GM21529 (cell line): Measurements from ENCODE around the gene LITAF.

ENCODE experiments used
- ATAC-seq: cut with Tn5 transposase; IDR thresholded peaks from one replicate; pipeline ENCODE4 v1.9.1; 2021; ENCODE audit not compliant: unreplicated experiment

LITAF gene

DNA sequence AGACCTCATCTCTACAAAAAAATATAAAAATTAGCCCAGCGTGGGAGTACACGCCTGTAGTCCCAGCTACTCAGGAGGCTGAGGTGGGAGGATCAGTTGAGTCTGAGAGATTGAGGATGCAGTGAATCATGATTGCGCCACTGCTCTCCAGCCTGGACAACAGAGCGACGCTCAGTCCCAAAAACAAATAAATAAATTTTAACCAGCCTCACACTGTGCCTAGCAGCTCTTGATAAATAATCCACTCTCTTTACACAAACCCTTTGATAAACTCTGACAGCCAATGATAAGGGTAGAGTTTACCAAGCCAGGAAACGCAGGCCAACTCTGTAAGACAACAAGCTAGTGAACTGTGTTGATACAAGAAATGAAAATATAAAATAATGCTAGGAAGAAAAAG, 32.7 kb downstream of the LITAF start:
- ATAC-seq = no peak

DNA sequence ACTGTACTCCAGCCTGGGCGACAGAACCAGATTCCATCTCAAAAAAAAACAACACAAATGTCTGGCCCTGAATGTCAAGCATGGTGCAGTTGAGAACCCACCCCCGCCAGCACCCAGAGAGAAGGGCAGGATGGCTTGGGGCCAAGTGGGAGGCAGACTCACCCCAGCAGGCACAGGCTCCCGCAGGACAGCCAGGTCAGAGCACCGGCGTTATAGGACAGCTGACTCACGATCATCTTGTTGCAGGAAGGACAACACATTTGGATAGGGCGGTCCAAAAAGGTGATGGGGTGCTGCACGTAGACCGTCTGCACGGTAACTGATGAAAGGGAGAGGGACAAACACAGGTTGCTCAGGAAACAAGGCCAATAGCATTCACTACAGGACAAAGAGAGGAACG, 33.3 kb downstream of the LITAF start:
- no peak for ATAC-seq

DNA sequence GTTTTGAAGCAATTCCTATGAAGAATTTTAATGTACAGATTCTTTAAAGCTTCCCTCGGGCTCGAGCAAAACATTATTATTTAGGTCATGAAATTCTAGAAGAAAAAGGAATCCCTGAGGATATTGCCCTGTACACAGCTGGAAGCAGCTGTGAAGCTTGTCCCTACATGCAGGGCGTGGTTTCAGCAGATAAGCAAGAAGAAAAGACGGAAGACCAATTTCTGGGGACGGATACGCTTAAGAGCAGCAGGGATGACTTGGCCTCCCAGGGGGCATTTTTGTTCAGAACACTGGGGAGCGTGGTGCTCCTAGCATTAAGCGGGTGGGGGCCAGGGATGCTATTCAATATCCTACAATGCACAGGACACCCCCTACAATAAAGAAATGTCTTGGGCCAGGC, 34.3 kb downstream of the LITAF start:
- ATAC-seq = no peak

DNA sequence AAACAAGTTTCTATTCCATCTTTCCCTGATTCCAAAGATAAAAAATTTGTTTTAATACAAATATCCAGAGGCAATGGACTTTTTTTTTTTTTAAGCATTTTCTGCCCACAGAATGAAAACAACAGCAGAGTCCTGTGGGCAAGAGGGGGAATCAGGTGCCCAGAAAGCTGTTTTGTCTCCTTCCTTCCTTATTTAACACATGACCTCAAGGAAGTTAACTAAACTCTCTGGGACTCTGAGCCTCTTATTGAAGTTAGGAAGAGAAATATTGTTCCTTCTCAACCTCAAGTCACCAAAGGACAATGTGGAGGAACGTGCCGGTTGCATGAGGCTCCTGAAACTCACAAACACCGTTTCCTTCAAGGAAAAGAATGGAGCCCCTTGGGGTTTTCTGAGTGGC, 34.9 kb downstream of the LITAF start:
- no peak for ATAC-seq

DNA sequence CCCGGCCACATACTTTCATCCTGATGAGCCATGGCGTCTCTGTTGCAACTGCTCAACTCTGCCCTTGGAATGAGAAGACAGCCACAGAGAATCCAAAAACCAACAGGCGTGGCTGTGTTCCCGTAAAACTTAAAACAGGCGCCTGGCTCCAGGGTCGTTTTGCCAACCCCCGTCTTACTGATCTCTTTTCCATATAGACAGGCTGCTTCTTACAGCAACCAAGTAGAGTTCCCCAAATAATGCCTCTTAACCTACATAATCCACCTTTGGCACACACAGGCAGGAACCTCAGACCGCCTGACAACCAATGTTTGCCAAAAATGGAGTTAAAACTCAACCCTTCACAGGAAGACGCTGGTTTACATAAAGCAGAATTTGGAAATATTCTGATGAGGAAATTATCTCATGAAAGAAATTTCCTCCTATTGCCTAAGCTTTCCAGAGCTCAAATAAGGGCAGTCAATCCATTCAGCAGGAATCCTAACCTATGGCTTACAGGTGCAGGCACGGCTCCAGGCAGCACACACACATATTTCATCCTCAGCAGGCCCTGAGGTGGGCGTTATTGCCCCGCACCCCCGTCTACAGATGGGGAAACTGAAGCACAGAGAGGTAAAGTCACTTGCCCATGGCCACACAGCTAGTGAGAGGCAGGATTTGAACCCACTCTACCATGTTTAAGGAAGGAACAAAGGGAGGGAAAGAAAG, 35.8 kb downstream of the LITAF start:
- no peak for ATAC-seq

DNA sequence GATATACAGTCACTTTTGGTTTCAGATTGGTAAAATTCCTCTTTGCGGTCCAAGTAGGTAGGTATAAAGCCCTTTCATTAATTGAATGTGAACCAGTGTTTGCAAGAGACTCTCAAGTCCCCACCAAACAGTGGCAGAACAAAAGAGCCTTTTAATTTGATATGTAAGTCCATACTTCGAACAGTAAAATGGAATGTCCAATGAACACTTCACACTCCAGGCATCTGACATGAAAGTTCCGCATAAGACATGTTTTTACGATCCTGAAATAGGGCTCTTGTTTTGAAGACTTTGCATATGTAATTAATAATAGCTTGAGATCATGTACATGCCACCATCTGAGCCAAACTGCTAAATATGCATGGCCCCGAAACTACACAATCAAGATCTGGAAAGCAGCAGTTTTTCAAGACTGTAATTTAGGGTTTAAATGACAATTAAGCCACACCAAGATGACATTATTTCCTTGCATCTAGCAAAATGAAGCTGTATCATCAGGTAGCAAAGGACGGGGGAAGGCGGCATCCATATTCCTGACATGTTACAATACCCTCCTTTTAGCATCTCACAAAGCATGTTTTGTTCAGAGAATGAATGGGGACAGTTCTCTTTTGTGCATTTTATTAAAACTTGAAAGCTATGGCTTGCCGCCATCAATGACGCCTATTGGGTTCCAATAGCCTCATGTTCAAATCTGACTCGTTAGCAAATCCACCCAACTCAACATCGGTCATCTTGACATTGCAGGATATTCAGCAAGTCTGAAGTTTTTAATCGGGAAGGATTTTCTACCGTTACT, 39.4 kb downstream of the LITAF start:
- ATAC-seq = no peak

DNA sequence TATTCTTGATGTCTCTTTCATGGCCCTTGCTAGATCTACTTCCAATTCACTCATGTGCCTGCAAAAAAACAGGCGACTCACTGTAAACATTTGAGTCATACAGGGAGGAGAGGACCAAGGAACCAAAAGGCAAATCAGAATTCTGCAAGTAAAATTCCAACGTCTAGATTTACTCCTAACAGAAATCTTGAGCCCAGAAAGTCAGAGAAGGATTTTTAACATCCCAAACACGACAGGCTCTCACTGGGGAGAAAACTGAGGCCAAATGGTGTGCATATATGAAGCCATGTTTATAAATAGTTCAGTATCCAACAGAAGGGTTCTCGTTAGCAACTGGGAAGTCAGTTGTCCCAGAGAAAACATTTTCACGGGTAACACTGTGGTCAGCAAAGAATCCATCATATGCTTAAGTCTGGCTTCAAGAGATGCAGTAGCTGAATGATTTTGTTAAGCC, 40.1 kb downstream of the LITAF start:
- no peak for ATAC-seq

DNA sequence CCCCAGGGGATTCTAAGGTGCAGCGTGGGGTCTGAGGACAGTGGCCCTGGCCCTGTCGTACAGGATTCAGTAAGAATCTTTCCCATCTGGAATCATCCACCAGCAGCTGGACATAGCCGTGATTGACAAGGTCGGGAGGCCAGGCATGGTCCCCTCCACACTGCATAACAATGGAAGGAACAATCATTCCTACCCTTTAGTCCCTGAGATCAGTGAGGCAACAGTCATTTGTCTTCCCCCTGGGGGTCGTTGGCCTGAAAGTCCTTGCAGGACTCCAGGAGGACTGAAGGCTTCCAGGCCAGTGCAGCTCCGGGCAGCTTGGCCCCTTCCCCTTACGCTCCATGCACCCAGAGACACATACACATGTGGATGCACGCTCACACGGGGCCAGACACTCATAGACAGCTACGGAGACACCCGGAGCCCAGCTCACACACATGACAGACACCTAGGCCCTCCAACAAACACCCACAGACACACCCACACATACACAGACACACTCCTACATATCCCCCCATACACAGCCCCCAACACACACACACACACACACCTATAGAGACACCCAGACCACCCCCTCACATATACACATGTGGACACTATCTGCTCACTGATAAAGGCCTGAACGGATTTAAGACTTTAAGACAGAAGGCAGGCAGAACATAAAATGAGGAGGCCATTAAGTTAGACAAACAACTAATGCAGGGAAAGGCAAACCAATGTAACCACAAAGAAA, 42.9 kb downstream of the LITAF start:
- ATAC-seq = no peak

DNA sequence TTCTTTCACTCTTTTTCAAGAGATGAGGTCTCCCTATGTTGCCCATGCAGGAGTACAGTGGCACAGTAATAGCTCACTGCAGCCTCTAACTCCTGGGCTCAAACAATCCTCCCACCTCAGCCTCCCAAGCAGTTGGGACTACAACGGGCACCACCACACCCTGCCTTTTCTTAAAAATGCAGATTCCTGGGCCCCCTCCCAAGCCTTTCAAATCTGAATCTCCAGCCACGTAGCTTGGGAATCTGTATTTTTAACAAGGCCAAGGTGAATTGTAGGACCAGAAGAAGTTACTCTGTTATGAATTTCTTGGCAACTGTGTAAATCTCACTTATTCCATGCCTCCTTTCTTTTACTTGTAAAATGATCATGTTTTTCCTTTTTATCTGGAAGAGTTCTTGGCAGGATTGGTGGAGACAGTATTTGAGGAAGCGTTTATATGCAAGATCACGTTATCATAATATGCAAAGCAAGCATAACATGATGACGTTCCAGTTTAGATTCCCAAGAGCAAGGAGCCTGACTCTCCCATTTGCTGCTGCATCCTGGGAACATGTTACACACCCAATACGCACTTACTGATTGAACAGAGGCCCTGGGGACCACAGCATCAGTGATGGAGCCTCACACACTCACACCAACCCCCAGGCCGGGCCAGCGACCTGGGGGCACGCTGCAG, 44.5 kb downstream of the LITAF start:
- ATAC-seq = no peak

DNA sequence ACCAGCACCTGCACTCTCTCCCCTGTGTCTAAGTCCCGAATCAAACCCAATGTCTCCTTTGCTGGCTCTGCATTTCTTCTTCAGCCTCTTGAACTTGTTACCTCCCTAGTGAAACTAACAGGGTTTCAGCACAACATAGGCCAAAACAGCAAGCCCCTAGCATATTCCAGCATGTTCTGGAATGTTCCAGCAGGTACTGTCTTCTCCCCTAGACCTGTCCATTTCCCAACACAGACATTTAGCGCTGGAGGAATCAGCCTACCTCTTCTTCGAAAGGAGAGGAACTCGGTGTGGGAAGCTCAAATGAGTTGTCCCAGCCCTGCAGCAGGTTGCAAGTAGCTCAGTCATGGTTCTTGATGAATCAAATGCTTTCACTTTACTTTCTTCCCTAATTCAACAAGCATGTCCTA, 47.1 kb downstream of the LITAF start:
- no peak for ATAC-seq

DNA sequence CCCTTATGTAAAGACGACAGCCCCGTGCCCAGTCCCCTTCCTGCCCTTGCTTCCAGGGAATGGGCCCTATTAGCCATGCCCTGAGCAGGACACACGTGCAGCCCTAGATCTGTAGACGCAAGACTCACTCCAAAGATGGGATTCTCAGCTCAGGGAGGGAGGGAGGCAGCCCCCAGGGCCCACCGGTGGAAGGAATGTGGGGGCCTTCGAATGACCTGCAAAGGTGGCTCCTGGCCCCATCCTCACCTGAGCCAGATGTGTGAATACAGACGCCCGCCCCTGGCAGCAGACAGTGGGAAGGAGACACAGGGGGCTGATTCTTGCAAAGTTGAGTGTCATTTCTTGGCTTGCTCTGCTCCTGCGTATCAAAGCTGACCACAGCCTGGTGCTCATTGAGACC, 47.8 kb downstream of the LITAF start:
- ATAC-seq = no peak

DNA sequence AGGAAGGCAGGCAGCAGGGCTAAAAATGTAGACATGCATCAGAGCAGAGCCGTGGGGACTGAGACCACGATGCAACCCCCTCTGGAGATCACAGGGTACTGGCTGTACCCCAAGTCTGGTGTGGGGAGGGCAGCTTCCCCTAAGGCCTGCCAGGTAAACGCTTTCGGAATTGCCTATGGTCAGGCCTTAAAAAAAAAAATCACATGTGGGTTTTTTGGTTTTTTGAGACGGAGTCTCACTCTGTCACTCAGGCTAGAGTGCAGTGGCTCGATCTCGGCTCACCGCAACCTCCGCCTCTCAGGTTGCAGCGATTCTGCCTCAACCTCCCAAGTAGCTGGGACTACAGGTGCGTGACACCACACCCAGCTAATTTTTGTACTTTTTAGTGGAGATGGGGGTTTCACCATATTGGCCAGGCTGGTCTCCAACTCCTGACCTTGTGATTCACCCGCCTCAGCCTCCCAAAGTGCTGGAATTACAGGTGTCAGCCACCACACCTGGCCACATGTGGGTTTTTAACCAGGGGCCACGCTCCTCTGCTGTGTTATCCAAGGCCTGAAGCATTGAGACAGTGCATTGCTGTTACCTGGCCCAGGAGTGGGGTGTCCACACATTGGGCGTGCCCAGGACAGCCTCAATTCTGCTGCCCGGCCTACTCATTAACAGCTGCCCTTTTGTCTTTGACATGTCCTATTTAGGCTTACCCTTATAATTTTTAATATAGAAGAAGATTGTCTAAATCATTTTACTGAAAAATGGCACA, 50.4 kb downstream of the LITAF start:
- no peak for ATAC-seq

DNA sequence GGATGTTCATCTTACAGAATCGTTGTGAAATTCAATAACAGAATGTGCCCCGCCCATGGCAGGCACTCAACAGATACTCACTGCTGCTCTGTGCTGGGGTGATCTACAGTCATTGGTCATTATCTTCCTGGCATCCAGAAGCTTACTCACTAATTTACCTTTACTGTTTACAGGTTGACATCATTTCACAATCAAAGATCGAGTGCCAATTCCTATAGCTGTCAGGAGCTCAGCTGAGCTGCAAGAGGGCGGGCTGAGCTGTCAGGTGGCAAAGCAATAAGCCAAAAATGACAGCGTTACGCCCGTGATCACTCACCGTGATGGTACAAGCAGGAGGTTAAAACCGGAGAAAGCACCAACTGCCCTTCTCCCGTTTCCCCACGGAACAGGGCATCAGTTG, 51.2 kb downstream of the LITAF start:
- no peak for ATAC-seq

DNA sequence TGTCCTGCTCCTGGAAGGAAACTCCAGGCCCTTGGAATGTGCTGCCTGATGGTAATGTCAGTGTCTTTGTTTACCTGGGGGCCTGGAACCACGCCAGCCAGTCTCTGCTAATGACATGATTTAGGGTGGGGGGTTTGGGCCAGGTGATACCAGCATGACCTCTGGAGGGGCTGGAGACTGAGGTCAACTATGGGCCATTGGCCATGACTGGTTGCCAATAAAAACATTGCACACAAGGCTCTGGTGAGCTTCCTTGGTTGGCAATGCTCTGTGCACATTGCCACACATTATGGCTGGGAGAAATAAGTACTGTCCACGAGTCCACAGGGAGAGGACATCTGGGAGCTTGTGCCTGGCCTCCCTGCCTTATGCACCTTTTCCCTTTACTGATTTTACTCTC, 52.5 kb downstream of the LITAF start:
- ATAC-seq = no peak

DNA sequence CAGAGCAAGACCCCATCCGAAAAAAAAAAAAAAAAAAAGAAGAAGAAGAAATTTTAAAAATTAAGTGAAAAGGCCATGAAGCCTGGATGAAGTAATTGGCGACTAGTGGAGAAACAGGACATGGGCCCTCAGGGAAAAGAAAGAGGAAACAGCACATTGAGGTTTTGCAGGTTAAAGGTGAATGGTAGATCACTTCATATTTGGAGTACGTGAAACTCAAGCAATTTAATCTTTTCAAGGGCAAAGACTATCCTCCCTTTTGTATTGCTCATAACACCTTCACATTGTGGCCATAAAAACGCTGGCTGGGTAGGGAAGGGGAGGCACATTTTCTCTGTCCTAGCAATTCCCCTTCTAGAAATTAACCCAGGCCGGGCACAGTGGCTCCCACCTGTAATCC, 53.1 kb downstream of the LITAF start:
- ATAC-seq = no peak

DNA sequence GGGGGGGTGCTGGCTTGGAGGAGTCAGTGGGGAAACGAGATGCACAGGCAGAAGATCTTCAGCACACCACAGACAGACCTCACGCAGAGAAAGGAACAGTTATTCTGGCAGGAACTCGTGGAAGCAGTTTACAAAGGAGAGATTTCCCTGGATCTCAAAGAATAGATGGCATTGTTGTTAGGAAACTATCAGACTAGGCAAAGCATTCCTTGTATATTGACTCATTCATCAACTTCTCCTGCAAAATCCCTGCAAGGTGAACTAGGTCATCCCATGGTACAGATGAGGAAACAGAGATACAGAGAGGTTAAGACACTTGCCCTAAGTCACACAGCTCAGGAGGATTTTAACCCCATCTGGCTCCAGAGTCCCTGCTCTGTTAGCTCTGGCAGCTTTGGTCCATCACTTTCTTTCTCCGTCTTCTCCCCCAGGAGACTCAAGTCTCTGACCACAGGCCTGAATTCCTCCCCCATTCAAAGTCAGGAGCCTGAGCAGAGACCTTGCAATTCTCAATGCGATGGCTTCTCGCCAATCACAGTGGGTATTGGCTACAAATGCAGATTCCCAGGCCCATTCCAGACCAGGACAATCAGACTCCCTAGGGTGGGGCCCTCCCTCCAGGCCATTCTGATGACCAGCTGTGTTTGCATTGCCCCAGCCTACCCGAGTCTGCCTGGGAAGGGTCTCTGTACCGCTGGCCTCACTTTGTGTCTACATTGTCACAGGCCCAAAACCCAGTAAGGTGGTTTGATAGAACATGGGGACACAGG, 56.4 kb downstream of the LITAF start:
- ATAC-seq = no peak

DNA sequence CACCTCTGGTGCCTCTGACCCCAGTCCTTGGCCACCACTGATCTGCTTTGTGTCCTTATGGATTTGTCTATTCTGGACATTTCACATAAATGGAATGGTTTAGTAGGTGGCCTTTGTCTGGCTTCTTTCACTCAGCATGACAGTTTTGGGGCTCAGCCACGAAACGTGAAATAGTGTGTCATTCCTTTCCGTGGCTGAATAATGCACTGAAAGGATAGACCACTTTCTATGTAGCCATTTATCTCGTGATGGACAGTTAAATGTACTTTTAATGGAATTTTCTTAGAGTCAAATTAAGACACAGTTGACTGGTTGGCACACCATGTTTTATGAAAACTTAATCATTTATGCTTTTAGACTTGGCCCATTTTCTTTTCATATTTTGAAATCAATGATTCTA, 57.4 kb downstream of the LITAF start:
- no peak for ATAC-seq

DNA sequence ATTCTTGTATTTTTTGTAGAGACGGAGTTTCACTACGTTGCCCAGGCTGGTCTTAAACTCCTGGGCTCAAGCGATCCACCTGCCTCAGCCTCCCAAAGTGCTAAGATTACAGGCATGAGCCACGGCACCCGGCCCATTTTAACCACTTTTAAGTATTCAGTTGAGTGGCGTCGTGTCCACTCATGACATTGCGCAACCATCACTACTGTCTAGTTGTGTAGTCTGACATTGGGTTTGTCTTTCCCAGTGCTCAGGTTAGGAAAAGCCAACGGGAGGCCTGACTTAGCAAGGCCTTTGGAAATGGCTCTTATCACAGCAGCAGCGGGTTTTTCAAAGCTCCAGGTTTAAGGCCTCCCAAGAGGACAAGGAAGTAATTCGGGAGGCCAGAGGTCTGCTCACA, 58.7 kb downstream of the LITAF start:
- ATAC-seq = no peak

DNA sequence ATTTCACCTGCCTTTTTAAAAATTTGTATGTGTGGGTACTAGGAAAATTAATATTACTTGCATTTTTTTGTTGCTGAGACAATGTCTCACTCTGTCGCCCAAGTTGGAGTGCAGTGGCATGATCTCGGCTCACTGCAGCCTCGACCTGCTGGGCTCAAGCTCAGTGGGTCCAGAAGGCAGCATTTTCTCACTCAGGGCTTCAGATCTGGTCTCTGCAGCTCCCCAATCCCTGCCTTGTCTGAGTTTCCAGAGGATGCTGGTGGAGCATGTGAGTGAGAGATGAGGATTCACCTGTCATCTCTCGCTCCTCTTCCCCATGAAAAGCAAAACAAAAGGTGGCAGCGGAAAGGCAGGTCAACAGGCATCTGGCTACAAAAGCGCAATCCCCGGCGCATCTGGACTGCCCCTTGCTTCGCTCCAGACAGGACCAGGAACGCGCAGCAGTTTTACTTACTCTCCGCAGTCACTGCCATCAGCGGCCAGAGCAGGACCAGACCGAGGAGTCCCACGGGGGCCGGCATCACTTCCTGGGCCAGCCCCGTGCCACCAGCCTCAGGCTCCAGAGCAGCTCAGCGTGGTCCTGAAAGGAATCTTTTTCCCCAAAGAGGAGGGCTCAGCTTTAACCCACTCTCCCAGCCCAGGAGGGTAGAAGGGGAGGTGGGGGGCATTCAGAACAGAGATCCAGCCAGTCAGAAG, 59.9 kb downstream of the LITAF start:
- ATAC-seq = no peak
